Stimulated activated CD8-positive, alpha-beta memory T cell treated with anti-CD3 and anti-CD28 coated beads, Interleukin-7, amount 100 ng/mL, for 24 hours (primary cell): Measurements from ENCODE around the gene TRPC4.

Source experiments
- DNase-seq: peaks from one replicate; pipeline ENCODE4 v3.0.0-alpha.2; 2020; ENCODE audit warnings: low read depth

The TRPC4 gene

GRCh38 chr13:37716420-37717195 lies 153.0 kb downstream of the TRPC4 start:
- no peak for DNase-seq

DNA sequence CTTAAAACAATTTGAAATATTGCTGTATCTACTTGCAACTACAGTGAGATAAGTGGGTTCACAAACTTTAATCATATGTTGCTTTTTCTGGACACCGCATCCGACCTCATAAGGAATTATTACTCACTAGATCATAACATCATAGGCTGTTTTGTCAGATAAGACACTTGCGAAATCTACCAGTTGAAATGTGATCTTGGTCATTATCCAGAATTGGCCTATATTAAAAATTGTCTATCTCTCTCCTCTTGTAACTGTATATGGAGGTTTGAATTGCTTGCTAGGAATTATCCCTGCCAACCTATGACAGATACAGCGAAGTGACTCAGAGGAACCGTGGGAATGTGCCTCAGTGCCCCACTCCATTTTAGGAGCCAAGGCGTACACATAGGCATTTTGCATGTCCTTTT lies 154.0 kb downstream of the TRPC4 start:
- DNase-seq, result no peak

DNA sequence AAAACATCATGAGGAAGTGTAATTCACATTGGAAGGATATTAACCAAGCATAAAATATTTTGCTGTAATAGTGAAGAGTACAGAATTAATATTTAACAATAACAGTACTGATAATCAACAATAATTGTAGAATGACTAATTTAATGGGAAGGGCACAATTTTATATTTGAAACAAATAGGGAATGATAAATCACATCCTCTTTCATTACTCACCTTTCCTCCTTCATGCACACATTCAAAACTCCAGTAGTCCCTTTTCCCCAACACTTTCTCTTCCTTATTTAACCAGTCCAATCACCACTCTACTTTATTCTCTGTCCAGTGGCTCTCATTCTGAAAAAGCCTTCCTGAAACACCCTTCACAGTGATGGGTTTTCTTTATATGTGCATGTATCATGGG lies 160.3 kb downstream of the TRPC4 start:
- no peak for DNase-seq

DNA sequence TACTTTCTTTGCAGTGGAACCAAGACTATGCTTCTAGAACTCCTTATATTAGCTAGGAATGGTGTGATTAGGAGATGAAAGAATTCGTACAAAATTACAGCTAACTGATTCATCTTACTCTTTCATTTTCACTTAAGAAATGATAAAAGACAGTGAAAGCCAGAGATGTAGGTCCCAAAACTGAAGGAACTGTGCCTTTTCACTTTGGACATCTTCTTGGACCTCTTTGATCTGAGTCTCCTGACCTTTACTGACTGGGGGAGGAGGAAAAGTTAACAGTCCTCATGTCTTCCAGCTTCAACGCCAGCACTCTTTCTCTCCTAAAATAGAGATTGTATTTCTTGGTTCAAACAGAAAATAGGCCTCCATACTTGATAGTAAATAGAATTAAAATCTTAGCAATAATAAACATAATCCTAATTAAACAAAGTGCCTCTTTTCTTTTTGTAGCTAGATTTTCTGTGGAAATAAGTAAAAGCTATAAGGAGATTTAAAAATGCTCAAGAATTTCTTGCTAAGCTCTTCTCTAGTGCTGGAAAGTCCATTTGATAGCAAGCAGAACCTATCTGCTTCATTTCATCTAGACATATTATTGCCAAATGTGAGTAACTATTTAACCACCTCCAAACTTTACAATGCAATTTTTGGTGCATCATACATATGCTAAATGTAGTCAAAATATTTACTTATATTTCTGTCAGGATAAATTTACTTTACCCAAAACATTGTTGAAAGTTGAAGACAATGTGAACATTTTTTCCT lies 161.7 kb downstream of the TRPC4 start:
- DNase-seq, result no peak

- DNase-seq, result no peak
These were observed 163.5 kb downstream of the TRPC4 start for GRCh38 chr13:37706041-37706440.

DNA sequence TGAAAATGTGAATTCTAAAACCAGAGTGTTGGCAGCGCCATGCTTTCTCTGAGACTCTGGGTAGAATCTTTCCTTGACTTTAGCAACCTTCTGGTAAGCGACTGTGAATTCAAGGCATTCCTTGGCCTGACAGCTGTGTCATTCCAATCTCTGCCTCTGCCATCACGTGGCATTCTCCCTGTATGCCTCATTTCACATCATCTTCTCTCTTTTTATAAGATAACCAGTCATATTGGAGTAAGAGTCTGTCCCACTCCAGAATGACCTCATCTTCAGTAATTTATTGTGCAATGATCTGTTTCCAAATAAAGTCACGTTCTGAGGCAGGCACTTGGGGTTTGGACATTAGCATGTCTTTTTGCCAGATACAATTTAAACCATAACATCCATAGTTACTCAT lies 167.6 kb downstream of the TRPC4 start:
- DNase-seq, result no peak

DNA sequence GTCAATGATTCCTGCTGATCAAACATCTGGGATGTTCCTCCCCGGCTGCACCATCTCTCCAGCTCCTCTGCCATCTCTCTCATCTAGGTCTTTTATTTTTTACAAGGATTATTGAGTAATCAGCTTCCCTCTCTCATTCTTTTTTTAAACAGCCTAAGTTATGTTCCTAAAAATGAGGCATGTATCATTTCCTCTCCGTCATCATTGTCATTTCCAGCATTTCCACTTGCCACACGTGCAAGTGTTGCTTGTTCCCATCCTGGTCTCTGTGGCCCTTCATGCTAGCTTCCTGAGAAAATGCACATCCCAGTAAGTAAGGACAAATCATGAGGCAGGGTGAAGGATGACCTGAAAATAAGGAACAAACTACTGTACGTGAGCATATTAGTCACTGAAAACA lies 168.3 kb downstream of the TRPC4 start:
- DNase-seq, result no peak

DNA sequence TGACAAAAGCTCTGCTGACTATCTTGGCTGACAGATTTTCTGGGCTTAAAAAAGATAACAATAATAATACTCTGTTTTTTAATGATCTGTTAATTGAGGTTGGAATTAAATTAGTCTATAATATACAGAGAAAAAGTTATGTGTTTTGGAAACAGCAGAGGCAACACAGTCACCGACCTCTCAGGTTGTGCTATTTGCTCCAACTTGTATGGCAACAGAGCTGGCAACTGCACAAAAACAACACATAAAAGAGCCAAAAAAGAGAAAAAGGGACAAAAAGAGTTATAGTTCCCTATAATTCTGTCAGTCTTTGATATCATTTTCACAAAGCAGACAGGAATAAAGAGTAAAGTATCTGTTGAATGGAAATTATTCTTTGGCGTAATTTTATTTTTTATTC lies 168.7 kb downstream of the TRPC4 start:
- no peak for DNase-seq

DNA sequence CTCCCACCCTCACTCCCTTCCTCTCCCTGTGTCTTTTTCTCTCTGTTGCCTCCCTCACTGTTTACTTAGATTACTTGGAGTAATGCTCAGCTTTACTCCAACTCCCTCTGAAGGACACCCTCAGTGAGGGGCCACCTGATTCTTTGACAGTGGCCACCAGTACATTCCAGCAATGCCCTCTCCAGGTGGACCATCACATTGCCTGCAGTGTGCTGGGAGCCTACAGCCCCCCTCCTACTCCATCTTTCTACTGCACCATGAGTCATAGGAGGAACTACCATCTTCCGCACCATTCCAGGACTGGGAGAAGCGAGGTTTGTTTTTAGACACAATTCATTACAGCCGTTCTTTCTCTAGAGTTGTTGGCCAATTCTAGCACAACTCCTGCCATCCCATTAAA lies 174.4 kb downstream of the TRPC4 start:
- no peak for DNase-seq

DNA sequence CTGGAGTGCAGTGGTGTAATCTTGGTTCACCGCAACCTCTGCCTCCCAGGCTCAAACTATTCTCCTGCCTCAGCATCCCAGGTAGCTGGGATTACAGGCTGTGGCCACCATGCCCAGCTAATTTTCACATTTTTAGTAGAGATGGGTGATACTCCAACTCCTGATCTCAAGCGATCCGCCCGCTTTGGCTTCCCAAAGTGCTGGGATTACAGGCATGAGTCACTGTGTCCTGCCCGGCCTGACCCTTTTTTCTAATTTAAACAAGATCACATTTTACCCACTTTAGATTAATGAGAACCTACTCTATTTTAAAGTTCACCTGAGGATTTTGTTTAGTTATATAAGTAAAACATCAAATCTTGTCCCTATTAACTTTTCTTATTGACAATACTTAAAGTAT lies 179.2 kb downstream of the TRPC4 start:
- DNase-seq, result no peak

- DNase-seq, result no peak
These were observed 183.1 kb downstream of the TRPC4 start for GRCh38 chr13:37686501-37686900.

- DNase-seq, result no peak
These were observed 184.4 kb downstream of the TRPC4 start for GRCh38 chr13:37685206-37685605.

- no peak for DNase-seq
These were observed 187.1 kb downstream of the TRPC4 start for GRCh38 chr13:37682496-37682895.

GRCh38 chr13:37681281-37682032 lies 188.1 kb downstream of the TRPC4 start:
- DNase-seq, result no peak

- no peak for DNase-seq
These were observed 189.4 kb downstream of the TRPC4 start for GRCh38 chr13:37680137-37680536.

DNA sequence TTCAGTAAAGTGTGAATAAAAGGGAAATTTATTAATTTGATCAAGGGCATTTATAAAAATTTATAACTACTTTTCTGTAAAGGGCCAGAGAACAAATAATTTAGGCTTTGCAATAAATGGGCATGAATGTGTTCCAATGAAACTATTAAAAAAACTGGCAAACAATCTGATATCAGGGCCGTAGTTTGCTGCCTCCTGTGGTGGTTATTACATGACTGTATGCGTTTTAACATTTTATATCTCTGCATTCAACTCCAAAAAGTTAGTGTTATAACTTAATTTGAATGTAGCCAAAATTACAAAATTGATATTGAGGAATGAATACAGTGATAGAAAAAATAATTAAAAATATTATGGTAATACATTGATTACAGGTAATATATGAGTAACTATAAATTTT lies 190.5 kb downstream of the TRPC4 start:
- no peak for DNase-seq

DNA sequence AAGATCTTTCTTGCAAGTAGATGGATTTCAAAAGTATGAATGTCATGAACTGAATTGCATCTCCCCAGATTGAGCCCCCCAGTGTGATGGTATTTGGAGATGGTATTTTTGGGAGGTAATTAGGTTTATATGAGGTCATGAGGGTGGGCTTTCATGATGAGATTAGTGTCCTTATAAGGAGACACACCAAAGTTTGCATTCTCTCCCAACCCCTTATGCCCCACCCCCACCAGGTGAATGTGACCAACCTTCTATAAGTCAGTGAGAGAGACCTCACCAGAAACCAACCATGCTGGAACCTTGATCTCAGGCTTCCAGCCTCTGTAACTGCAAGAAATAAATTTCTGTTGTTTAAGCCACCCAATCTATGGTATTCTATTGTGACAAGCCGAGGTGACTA lies 199.7 kb downstream of the TRPC4 start:
- no peak for DNase-seq

GRCh38 chr13:37667702-37668101 lies 201.9 kb downstream of the TRPC4 start:
- DNase-seq, result no peak

DNA sequence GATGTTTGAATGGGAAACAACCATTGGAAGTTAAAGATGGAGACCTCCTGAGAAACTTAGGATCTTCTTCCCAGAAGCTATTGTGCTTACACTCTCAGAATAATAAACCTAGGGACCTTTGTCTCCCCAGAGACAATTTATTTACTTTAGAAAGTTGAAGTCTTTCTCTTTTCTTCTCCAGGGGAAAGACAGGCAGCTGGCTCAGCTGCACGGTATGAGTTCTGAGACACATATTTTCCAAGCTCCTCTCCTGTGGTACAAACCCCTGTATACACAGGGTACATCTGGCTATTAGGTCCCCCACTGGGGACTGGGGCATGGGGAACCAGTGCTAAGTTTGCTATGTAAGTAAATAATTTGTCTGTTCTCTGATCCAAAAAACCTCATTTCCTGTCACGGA lies 203.5 kb downstream of the TRPC4 start:
- no peak for DNase-seq

GRCh38 chr13:37665420-37665819 lies 204.2 kb downstream of the TRPC4 start:
- DNase-seq, result no peak

- DNase-seq, result no peak
These were observed 205.8 kb downstream of the TRPC4 start for GRCh38 chr13:37663724-37664123.

GRCh38 chr13:37662624-37663023 lies 206.9 kb downstream of the TRPC4 start:
- DNase-seq, result no peak

DNA sequence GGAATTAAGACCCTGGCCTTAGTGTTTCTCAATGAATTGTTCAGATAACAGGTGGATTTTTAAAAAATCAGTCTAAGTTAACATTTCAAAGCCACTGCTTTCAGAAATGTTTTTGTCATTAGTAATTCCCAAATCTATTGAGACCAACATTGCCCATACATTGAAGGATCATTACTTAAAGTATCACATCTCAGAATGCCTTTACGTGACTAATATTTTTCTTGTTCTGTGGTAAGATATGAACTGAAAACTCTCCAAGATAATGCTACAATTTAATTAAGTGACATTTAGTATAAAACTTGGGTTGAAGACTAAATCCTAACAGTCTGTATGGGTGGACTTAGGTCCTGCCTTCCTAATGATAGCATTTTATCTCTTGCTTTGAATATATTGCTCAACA lies 211.6 kb downstream of the TRPC4 start:
- no peak for DNase-seq
